ENCODE measurements around the gene GAL3ST2.

The GAL3ST2 gene

DNA sequence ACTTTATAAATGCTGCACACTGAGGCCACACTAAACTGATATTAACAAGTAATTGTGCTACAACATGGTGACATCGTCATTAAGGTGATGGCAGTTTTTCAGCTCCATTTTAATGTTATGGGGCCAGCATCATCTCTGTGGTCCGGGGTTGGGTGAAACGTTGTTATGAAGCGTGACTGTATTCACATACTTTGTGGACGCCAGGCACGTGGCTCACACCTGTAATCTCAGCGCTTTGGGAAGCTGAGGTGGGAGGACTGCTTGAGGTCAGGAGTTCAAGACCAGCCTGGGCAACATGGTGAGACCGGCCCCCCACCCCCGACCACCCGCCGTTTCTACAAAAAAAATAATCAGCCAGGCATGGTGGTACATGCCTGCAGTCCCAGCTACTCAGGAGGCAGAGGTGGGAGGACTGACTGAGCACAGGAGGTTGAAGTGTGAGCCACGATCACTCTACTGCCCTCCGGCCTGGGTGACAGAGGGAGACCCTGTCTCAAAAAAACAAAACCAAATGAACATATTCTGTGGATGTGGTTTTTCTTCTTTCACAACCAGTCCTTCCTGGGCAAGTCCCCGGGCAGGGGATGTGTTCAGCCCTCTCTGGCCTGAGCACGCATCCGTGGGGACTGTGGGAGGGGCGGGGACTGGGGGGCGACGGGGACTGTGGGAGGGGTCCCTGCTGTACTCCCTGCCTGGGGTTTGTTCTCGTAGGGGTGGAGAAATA, 12.9 kb upstream of the GAL3ST2 start:
- H3K36me3 Mint-ChIP-seq (ENCODE audit: insufficient read depth) = peaks cover 29% of the 10 kb centered on the region
- H3K27me3 Mint-ChIP-seq = no peaks in the 10 kb centered on the region
- peaks cover 37% of the 10 kb centered on the region for H3K4me1 Mint-ChIP-seq
- no peaks in the 10 kb centered on the region for H3K9me3 Mint-ChIP-seq
- peak overlapping the region; percentile 99 for H3K27ac Mint-ChIP-seq (ENCODE audit: low read depth)
- peak overlapping the region; percentile 78 for H3K4me3 Mint-ChIP-seq
- DNase-seq (ENCODE audit: low spot score in 2 of 2) = peak in 1 of 2 donors; percentile 68
- ATAC-seq (replicated peaks; ENCODE audit: extremely low read depth, poor library complexity, severe bottlenecking) = peak; percentile 59

DNA sequence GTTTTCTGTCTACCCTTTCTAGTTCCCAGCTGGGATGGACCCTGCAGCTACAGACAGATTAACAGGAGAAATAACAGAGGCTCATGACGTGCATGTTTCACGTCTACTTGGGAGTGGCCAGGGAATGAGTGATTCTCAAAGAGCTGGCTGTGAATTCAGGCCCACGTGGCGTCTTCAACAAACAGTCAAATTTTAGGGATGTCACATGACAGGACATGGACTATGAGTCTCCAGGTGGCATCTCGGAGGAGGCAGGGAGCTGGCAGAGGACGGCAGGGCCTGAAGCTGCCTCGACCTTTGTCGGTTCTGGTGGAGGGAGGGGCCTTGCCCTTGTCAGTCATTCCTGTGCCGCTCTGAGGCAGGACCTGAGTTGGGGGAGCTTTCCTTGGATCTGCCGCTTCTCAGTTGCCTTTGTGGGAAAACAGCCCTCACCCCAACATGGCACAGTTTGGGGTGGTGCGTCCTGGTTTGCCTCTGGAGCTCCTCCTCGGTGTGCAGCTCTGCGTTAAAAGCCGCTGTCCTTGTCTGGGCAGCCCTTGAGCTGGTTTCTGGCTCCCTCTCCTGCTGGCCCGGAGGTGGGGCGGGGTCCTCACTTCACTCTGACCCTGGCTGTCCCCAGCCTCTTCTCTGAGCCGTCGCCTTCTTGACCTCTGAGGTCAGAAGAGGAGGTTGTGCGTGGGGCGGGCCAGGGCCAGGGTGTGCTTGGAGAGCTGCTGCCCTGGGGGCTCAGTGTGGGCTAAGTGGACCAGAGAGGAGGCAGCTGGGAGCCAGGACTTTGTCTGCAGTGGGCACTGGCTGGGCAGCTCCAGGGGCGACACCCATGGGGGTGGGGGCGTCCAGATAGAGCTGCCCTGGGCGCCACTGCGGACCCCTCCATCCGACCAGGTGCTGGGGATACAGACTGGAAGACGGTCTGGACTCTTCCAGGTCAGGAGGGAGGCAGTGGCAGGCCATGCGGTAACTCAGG, 12.1 kb upstream of the GAL3ST2 start:
- Mint-ChIP-seq H3K4me3 (no peak overlapping the region), H3K36me3 (ENCODE audit: insufficient read depth) (peaks cover 25% of the 10 kb centered on the region), H3K27ac (ENCODE audit: low read depth) (peak overlapping the region; percentile 99), H3K9me3 (no peaks in the 10 kb centered on the region), H3K27me3 (no peaks in the 10 kb centered on the region), H3K4me1 (peaks cover 33% of the 10 kb centered on the region)
- DNase-seq (ENCODE audit: low spot score in 2 of 2) (no peak), ATAC-seq (replicated peaks; ENCODE audit: extremely low read depth, poor library complexity, severe bottlenecking) (no peak)

DNA sequence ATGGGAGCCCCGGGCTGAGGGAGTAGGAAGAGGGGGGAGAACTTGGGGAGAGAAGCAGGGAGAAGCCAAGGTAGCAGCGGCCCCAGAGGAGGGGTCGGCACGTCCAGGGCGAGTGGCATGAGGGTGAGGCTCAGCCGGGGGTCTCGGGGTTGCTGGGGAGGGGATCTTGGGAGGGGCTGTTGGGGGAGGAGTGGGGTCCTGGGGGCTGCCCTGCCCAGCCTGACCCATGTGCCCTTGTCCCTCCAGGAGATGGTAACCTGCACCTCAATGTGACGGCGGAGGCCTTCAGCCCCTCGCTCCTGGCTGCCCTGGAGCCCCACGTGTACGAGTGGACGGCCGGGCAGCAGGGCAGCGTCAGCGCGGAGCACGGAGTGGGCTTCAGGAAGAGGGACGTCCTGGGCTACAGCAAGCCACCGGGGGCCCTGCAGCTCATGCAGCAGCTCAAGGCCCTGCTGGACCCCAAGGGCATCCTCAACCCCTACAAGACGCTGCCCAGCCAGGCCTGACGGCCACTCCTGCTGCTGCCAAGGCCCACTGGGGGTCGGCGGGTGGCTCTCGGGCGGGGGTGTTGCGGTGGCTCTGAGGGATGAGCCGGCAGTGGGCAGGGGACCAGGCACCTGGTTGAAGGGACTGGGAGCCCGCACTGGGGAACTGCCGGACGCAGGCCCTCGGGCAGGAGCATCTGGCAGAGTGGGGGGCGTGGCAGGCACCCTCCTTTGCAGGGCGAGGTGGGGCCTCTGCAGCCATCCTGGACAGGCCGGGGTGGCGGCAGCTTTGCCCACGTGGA, 9.0 kb upstream of the GAL3ST2 start:
- Mint-ChIP-seq H3K9me3 (no peaks in the 10 kb centered on the region), H3K4me1 (peaks cover 28% of the 10 kb centered on the region), H3K4me3 (no peak overlapping the region), H3K27ac (ENCODE audit: low read depth) (no peak overlapping the region), H3K36me3 (ENCODE audit: insufficient read depth) (peaks cover 10% of the 10 kb centered on the region), H3K27me3 (no peaks in the 10 kb centered on the region)
- ATAC-seq (replicated peaks; ENCODE audit: extremely low read depth, poor library complexity, severe bottlenecking) (no peak), DNase-seq (ENCODE audit: low spot score in 2 of 2) (no peak)

DNA sequence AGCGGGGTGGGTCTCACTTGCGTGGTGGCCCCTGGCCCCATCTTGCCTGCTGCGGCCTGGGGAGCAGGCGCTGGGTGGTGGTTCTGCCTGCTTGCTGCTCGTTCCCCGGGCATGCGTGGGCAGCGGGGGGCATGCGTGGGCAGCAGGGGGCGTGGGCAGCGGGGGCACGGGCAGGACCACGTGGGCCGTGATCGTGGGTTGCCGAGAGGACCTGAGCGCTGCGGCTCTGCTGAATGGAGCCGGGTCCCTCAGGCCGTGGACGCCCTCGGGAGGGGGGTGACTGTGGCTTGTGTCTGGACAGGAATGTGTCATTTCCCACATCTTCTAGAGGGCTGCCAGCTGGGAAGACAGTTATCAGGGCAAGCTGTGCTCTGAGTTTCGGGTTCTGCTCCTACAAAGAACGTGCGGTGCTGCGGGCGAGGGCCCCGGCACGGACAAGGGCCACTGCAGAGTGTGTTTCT, 8.3 kb upstream of the GAL3ST2 start:
- H3K4me1 Mint-ChIP-seq = peaks cover 26% of the 10 kb centered on the region
- peaks cover 4% of the 10 kb centered on the region for H3K36me3 Mint-ChIP-seq (ENCODE audit: insufficient read depth)
- no peak for ATAC-seq (replicated peaks; ENCODE audit: extremely low read depth, poor library complexity, severe bottlenecking)
- no peak overlapping the region for H3K27ac Mint-ChIP-seq (ENCODE audit: low read depth)
- DNase-seq (ENCODE audit: low spot score in 2 of 2) = no peak
- H3K27me3 Mint-ChIP-seq = no peaks in the 10 kb centered on the region
- no peaks in the 10 kb centered on the region for H3K9me3 Mint-ChIP-seq
- H3K4me3 Mint-ChIP-seq = no peak overlapping the region

DNA sequence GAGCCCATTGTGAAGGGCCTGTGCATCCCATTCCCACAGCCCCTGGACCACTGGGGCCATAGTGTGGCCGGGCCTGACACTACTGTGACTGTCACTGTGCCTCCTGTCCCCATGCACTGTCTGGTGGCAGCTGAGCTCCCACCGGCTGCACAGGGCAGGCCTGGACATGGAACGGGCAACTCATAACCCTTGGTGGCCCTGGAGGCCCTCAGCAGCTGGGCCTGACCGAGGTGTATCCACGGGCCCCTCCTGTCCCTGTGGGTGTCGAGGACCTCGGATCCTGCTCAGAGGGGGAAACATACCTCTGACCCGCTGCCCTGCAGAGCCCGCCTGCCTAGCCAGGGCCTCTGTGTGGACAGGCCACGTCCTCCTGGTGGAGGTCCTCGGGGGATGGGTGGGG, 7.8 kb upstream of the GAL3ST2 start:
- H3K36me3 Mint-ChIP-seq (ENCODE audit: insufficient read depth) = peaks cover 1% of the 10 kb centered on the region

DNA sequence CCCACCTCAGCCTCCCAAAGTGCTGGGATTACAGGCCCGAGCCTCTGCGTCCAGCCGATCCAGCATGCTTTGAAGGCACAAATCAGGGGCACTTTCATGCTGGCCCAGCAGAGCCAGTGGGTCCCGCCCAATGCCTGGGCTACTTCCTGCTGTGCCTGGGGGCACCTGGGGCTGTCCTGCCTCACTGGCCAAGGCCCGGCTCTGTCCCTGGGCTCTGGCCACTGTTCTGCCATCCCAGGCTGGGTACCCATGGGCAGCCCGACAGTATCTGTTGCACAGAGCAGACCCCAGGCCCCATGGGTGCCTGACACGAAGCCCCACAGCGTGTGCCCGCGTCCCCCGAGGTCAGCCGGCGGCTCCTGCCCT, 6.8 kb upstream of the GAL3ST2 start:
- Mint-ChIP-seq H3K4me3 (no peak overlapping the region), H3K36me3 (ENCODE audit: insufficient read depth) (peaks cover 3% of the 10 kb centered on the region), H3K27ac (ENCODE audit: low read depth) (no peak overlapping the region), H3K9me3 (no peaks in the 10 kb centered on the region), H3K27me3 (no peaks in the 10 kb centered on the region), H3K4me1 (peaks cover 15% of the 10 kb centered on the region)
- no peak for ATAC-seq (replicated peaks; ENCODE audit: extremely low read depth, poor library complexity, severe bottlenecking)
- DNase-seq (ENCODE audit: low spot score in 2 of 2) = no peak

More for the DNA sequence above, 7.8 kb upstream of the GAL3ST2 start:
- no peak for ATAC-seq (replicated peaks; ENCODE audit: extremely low read depth, poor library complexity, severe bottlenecking)
- peaks cover 20% of the 10 kb centered on the region for H3K4me1 Mint-ChIP-seq
- H3K27ac Mint-ChIP-seq (ENCODE audit: low read depth) = no peak overlapping the region
- no peak overlapping the region for H3K4me3 Mint-ChIP-seq
- no peaks in the 10 kb centered on the region for H3K9me3 Mint-ChIP-seq
- DNase-seq (ENCODE audit: low spot score in 2 of 2) = peak in 1 of 2 donors; percentile 12
- no peaks in the 10 kb centered on the region for H3K27me3 Mint-ChIP-seq

DNA sequence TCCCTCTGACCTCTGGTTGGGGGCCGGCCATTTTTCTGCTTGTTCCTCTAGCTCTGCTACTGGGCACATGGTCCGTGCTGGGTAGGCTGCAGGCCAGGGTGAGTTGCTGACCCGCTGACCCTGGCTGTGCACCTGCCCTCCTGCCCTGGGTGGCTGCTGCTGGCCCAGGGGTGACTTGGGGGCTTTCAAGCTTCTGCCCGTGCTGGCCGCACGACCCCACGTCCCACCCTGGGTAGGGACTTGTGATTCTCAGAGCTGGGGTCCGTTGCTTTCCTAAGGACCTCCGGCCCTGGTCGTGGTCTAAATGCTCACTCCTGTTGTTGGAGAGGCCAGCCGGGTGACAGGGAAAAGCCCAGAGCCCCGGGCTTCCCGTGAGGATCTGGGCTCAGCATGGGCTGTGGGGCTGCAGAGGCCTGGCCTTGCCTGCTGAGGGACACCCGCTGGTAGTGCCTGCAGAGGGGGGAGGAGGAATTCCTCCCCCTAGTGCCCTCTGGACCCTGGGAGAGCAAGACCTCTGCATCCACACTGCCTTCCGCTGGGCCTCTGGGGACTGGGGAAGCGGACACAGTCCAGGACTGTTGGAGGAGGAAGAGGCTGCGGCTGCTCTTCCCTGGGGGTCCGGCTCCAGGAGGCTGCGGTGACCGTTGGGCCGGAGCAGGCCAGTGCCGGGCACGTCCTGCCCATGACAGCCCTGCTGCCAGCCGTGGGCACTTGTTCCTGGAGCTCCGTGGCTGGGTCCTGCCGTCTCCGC, 6.3 kb upstream of the GAL3ST2 start:
- H3K27me3 Mint-ChIP-seq = peaks cover 4% of the 10 kb centered on the region
- DNase-seq (ENCODE audit: low spot score in 2 of 2) (peak in 1 of 2 donors; percentile 11), ATAC-seq (replicated peaks; ENCODE audit: extremely low read depth, poor library complexity, severe bottlenecking) (no peak)
- H3K4me1 Mint-ChIP-seq = peaks cover 15% of the 10 kb centered on the region
- H3K4me3 Mint-ChIP-seq = no peak overlapping the region
- peaks cover 3% of the 10 kb centered on the region for H3K36me3 Mint-ChIP-seq (ENCODE audit: insufficient read depth)
- H3K27ac Mint-ChIP-seq (ENCODE audit: low read depth) = no peak overlapping the region
- no peaks in the 10 kb centered on the region for H3K9me3 Mint-ChIP-seq

DNA sequence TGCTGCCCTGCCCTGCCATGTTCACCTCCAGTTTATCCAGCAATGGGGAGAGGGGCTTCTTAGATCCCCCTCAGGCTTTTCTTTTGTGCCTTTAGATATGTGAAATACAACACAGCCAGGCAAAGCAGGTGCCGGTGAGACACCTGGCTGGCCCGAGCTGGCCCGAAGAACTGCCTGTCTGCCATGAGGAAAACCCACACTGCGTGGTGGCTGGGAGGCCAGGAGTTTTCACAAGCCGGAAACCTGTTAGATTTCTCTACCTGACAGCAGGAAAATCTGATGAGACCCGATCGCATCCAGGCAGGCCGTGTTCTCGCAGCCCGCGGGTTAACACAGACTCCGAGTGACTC, 5.7 kb upstream of the GAL3ST2 start:
- peaks cover 3% of the 10 kb centered on the region for H3K36me3 Mint-ChIP-seq (ENCODE audit: insufficient read depth)
- no peak for ATAC-seq (replicated peaks; ENCODE audit: extremely low read depth, poor library complexity, severe bottlenecking)

DNA sequence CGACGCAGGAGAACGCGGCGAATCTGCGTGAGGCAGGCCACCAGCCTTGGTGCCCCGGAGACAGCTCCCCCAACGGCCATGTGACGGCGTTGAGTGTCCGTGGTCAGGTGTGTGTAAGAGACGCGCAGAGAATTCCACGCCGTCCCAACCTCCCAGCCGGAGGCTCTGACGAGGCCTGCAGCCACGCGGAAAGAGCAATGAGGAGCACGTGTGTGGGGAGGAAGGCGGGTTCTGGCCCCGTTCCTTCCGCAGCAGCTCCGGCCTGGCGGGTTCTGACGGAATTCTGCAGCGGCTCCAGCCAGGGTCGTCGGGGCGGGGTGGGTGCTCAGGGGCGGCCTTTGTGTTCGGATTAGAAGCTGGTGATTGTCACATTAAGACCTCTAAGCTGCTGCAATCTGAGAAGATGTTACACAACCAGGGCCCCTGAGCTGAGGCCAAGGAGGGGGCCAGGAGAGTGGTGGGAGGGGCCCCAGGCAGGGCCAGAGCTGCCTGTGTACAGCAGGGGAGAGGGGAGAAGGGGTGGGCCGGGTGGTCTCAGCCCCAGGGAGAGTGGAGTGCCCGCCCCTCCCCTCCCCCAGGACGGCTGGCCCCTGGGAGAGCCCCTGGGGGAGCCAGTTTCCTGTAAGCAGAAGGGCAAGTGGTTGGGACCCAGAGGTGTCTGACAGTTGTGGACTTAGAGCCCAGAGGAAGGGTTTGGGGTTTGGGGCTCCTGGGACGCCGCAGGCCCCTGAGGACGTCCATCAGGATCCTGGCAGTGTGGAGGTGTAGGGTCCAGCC, 5.1 kb upstream of the GAL3ST2 start:
- no peak for ATAC-seq (replicated peaks; ENCODE audit: extremely low read depth, poor library complexity, severe bottlenecking)
- Mint-ChIP-seq H3K4me3 (peak overlapping the region; percentile 56), H3K9me3 (no peaks in the 10 kb centered on the region), H3K36me3 (ENCODE audit: insufficient read depth) (peaks cover 3% of the 10 kb centered on the region), H3K4me1 (peaks cover 15% of the 10 kb centered on the region), H3K27ac (ENCODE audit: low read depth) (no peak overlapping the region), H3K27me3 (peaks cover 9% of the 10 kb centered on the region)
- DNase-seq (ENCODE audit: low spot score in 2 of 2) = peak in 1 of 2 donors; percentile 9

More for the DNA sequence above, 5.7 kb upstream of the GAL3ST2 start:
- Mint-ChIP-seq H3K27me3 (peaks cover 9% of the 10 kb centered on the region), H3K4me3 (peak overlapping the region; percentile 11), H3K9me3 (no peaks in the 10 kb centered on the region), H3K4me1 (peaks cover 15% of the 10 kb centered on the region), H3K27ac (ENCODE audit: low read depth) (no peak overlapping the region)
- DNase-seq (ENCODE audit: low spot score in 2 of 2) = no peak

DNA sequence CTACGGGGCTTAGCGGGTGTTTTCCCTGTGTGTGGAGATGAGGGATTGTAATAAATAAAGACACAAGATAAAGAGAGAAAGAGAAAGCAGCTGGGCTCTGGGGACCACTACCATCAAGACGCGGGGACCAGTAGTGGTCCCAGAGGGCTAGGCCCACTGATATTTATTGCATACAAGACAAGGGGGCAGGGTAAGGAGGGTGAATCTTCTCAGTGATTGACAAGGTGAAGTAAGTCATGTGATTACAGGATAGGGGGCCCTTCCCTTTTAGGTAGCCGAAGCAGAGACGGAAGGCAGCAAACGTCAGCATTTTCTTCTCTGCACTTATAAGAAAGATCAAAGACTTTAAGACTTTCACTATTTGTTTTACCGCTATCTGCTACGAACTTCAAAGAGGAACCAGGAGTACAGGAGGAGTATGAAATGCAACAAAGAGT, 4.5 kb upstream of the GAL3ST2 start:
- Mint-ChIP-seq H3K9me3 (no peaks in the 10 kb centered on the region), H3K36me3 (ENCODE audit: insufficient read depth) (peaks cover 3% of the 10 kb centered on the region), H3K27ac (ENCODE audit: low read depth) (no peak overlapping the region), H3K4me3 (peak overlapping the region; percentile 56), H3K4me1 (peaks cover 15% of the 10 kb centered on the region), H3K27me3 (peaks cover 9% of the 10 kb centered on the region)
- peak; percentile 55 for ATAC-seq (replicated peaks; ENCODE audit: extremely low read depth, poor library complexity, severe bottlenecking)
- DNase-seq (ENCODE audit: low spot score in 2 of 2) = no peak
